PC-9 (cell line): ENCODE data around the gene ACYP2.

Experiments
- EZH2 ChIP-seq: fragments of 200-600 bp; sonication (generic); IDR thresholded peaks from 2 replicates; pipeline ENCODE4 v1.8.0; 2017; ENCODE audit warnings: antibody characterized with exemption, low read depth
- TF ChIP-seq, protein P1 (sequence below): fragments of 200-600 bp; sonication (generic); conservative IDR thresholded peaks from 2 replicates; pipeline ENCODE4 v1.6.1; 2017; ENCODE audit warnings: mixed run types, antibody characterized with exemption, mild to moderate bottlenecking, moderate library complexity

GRCh38 chr2:54185105-54185504 is 69.7 kb downstream of the ACYP2 start:
- TF ChIP-seq, protein P1, sequence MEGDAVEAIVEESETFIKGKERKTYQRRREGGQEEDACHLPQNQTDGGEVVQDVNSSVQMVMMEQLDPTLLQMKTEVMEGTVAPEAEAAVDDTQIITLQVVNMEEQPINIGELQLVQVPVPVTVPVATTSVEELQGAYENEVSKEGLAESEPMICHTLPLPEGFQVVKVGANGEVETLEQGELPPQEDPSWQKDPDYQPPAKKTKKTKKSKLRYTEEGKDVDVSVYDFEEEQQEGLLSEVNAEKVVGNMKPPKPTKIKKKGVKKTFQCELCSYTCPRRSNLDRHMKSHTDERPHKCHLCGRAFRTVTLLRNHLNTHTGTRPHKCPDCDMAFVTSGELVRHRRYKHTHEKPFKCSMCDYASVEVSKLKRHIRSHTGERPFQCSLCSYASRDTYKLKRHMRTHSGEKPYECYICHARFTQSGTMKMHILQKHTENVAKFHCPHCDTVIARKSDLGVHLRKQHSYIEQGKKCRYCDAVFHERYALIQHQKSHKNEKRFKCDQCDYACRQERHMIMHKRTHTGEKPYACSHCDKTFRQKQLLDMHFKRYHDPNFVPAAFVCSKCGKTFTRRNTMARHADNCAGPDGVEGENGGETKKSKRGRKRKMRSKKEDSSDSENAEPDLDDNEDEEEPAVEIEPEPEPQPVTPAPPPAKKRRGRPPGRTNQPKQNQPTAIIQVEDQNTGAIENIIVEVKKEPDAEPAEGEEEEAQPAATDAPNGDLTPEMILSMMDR: no peak
- TF ChIP-seq EZH2: no peak
